GM12865 (cell line): ENCODE data around the gene PHF20.

Experiments used
- DNase-seq: peaks from one replicate; pipeline ENCODE4 v3.0.0; 2010; ENCODE audit warnings: low read depth
- H3K4me3 ChIP-seq: 2 replicates; pipeline ENCODE4 v1.5.1; 2011; ENCODE audit warnings: mild to moderate bottlenecking, low read depth, low read length, control low read depth
- TF ChIP-seq, protein P1 (sequence below): IDR thresholded peaks from 2 replicates; pipeline ENCODE4 v1.5.1; 2011; ENCODE audit warnings: low read length, control low read depth, low read depth, inconsistent platforms; ENCODE audit not compliant: insufficient read depth; ENCODE audit errors: missing control alignments

PHF20 gene

DNA sequence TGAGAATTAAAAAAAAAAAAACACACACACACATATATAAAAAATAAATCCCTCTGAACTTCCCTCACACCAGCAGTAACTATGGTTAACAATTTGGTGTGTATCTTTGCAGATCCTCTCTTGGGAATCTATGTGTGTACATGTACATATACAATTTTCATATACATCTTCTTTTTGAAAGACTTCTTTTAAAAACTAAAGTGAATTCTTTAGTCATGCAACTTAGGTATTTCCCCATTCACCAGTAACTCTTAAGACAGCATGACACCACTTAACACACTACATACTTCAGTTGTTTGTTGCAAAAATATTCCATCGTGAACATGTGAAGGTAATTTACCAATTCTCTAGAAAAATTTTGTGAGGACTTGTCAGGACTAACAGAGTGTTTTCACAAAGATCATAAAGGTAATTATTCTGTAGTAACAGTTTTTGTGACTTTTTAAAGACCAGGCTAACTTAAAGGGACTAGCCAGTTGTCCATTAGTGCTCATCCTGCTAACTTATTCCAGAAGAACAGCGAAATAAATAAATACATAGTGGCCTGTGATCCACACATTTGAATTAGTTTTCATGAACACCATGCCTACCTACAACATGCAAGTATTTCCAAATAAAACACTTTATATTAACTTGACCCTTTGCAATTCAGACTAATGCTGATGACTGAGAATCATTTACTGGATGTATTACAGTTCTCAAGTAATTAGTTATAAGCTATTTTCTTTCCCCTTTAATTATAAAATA, 41.8 kb upstream of the PHF20 start:
- no peak overlapping the region for H3K4me3 ChIP-seq
- no peak for DNase-seq
- TF ChIP-seq, protein P1, sequence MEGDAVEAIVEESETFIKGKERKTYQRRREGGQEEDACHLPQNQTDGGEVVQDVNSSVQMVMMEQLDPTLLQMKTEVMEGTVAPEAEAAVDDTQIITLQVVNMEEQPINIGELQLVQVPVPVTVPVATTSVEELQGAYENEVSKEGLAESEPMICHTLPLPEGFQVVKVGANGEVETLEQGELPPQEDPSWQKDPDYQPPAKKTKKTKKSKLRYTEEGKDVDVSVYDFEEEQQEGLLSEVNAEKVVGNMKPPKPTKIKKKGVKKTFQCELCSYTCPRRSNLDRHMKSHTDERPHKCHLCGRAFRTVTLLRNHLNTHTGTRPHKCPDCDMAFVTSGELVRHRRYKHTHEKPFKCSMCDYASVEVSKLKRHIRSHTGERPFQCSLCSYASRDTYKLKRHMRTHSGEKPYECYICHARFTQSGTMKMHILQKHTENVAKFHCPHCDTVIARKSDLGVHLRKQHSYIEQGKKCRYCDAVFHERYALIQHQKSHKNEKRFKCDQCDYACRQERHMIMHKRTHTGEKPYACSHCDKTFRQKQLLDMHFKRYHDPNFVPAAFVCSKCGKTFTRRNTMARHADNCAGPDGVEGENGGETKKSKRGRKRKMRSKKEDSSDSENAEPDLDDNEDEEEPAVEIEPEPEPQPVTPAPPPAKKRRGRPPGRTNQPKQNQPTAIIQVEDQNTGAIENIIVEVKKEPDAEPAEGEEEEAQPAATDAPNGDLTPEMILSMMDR, result no peak

DNA sequence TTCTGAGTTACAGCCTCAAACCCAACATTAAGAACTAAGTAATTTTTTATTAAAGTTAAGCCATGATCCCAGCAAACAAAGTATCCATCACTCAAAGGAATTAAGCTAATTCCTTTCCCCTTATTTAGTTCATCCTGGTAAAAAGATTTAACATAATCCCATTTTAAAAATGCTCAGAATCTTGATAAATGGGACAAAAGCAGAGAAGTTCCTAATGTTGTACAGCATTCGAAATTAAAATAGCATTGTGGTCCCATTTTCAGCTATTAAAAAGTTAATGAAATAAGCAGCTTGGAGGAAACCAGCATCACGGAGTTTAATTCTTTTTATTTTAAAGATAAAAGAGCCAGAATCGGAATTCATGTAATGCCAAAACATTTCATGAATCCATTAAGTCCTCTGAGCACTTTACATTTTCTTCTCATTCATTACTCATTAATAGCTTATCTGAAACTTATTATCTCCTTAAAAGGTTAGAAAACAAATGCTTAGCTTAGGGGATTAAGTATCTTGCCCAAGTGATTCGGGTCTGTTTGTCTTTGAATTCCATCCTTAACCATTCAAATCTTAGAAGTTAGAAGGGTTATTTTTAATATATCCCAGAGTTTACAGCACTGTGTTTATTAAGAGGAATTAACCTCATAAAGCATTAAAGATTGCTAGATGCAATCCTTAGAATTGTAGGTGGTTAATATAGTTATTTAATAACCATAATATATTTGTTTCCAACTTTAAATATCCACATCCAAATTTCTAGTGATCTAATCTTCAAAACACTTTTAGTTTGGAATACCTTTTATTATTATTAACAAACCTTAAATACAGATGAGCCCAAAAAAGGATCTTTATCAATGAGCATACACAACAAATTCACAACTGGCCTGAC, 41.0 kb upstream of the PHF20 start:
- TF ChIP-seq, protein P1, result no peak
- no peak for DNase-seq
- H3K4me3 ChIP-seq, result no peak overlapping the region

DNA sequence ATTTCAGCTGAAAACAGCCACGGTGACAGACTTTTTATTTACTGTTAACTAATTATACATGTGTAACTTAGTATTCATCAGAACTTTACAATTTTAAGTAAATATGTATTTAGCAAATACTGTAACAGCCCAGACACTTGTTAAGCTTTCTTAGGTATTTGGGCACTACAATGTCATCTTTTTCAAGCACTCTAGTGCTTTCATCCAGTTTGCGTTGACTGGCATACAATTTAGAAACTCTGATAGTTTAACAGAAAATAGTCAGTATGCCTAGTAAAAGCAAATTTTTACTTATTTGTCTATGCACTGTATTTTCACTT, 40.4 kb upstream of the PHF20 start:
- H3K4me3 ChIP-seq, result no peak overlapping the region
- TF ChIP-seq, protein P1, result no peak
- DNase-seq, result no peak

- no peak overlapping the region for H3K4me3 ChIP-seq
- no peak for DNase-seq
- TF ChIP-seq, protein P1, result no peak
Observed at GRCh38 chr20:35731862-35732643, 39.8 kb upstream of the PHF20 start.

- no peak for DNase-seq
- TF ChIP-seq, protein P1, result no peak
- H3K4me3 ChIP-seq, result no peak overlapping the region
Observed at GRCh38 chr20:35732644-35732982, 39.2 kb upstream of the PHF20 start.

DNA sequence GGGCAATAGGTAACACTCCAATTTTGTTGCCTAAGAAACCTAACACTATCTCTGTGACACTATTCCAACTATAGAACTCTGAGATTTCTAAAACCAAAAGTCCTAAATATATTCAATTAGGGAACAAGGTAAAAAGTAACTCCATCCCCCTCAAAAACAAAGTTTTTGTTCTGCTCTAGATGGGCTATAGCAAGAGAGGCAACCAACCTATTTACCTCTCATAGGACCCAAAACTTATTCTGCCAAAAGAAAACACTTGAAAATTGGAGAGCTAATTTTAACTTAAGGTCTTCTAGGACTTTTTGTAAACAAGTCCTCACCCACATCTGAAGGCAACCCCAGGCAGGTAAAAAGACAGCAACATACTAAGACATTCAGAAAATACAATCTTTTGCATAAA, 37.4 kb upstream of the PHF20 start:
- TF ChIP-seq, protein P1, result no peak
- H3K4me3 ChIP-seq, result no peak overlapping the region
- no peak for DNase-seq
